ENCODE measurements around the gene SNX25.
"Not testable (repeated sequence)": the region's sequence is repeated elsewhere in the genome, so short reads cannot be mapped to it uniquely, and the experiment has no call there.

Gene SNX25

DNA sequence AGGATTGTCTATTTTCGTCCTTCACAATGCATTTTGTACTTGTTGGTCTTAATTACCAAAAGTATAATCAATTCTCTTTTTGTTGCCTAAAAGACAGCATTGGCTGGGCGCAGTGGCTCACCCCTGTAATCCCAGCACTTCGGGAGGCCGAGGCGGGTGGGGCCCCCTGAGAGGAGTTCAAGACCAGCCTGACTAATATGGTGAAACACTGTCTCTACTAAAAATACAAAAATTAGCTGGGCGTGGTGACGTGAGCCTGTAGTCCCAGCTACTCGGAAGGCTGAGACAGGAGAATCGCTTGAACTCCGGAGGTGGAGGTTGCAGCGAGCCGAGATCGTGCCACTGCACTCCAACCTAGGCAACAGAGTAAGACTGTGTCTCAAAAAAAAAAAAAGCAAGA lies 4.3 kb upstream of the SNX25 start:
- DNase-seq (ENCODE audit: low read depth) = not testable (repeated sequence)

DNA sequence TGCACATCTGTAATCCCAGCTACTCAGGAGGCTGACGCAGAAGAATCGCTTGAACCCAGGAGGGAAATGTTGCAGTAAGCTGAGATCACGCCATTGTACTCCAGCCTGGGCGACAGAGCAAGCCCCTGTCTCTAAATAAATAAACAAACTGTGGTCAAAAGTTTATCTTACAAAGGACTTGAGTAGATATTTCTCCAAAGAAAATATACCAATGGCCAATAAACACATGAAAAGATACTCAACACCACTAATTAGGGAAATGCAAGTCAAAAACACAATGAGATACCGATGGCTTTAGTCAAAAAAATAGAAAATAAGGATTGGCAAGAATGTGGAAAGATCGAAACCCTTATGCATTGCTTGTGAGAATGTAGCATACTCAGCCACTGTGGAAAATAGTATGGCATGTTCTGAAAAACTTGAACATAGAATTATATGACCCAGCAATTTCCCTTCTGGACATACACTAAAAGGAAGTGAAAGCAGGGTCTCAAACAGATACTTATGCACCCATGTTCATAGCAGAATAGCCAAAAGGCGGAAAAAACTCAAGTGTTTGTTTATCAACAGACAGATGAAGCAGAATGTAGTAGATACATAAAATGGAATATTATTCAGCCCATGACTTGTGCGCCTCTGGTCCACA lies 3.6 kb upstream of the SNX25 start:
- DNase-seq (ENCODE audit: low read depth) = no peak

DNA sequence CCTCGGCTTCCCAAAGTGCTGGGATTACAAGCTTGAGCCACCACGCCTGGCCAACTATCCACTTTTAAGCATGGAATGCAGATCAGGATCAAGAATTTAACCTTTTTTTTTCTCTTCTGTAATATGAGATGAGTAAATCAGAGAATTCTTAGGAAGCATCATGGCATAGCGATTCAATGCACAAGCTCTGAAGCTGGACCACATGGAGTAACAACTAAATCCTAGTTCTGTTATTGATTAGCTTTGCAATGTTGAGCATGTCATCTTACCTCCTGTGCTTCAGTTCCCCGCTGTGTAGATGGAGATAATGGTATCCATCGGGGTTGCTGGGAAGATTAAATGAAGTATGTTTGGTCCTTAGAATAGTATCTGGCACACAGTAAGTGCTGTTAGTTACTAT lies 1.9 kb upstream of the SNX25 start:
- no peak for DNase-seq (ENCODE audit: low read depth)

DNA sequence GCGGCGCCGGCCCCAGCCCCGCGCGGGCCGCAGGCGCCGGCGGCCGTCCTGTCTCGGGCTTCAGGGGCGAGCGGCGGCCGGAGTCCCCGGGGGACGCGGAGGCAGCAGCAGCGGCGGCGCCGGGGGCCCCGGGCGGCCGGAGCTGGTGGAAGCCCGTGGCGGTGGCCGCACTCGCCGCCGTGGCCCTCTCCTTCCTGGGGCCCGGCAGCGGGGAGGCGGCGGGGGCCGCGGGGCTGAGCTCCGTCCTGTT lies 379 bp downstream of the SNX25 start:
- not testable (repeated sequence) for DNase-seq (ENCODE audit: low read depth)

DNA sequence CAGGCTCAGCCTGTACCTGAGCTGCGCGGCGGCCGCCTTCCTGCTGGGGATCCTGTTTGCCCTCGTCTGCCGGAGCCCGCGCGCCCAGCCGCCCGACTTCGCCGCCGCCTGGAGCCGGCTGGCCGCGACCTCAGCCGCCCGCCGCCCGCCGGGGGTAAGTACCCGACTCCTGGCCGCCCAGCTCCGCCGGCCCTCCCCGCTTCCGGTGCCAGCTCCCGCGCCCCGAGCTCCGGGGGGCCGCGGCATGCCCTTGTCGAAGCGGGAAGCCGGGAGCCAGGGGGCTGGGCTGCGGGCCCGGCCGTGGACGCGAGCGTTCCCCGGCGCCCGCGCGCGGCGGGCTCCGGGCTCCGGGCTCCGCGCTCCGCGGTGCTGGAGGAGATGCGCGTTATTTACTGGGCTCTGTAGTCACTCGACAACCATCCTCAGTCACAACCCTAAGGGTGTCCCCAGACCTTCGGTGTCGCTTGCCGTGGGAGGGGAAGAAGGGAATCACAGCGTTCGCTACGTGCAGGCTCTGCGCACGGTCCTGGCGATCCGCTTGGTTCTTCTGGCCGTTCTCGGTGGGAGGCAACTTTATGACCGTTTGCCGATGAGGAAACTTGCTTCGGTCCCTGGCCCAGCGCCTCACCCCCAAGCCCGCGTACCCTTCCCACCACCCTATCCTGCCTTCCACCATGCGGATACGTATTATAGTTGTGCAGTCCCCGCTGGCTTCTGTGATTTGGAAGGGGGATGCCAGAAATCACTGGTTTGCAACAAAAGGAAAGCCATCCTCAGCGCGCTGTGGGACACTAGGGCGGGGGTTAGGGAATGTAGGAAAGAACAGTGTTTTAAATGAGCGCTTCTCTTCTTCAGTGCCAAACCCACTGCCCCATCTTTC lies 944 bp downstream of the SNX25 start:
- no peak for DNase-seq (ENCODE audit: low read depth)

DNA sequence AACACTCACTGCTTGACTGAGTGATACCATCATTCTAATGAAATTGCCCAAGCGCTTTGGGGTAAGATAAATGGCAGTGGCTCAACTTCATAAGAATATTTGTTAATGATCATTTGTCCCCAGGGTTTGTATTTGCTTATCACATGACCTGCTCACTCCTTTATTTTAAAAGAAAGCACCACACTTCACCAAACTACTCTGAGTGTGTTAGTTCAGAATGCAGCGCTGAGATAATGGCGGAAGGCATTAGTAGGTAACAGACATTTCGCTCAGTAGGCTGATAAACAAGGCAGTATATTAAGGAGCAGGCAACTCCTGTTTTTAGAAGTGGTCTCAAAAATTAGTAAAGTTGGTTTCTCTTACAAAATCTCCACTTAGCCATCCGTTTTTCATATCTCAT lies 1.6 kb downstream of the SNX25 start:
- no peak for DNase-seq (ENCODE audit: low read depth)

DNA sequence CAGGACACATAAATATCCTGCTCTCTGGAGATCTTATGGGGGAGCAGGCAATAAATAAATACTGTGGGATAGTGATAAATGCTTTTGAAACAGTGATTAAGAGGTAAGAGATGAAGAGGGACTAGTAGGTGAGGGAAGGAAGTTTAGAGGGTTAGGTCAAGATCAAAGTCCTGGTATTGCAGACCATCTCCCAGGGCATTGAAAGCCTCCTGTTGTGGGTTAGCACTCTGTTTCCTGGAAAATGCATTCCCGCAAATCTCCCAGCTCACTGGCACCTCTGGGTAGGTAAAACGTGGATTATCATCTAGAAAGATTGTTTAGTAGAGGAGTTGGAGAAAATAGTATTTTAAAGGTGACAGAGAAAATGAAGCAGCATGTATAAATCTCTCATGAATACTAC lies 2.2 kb downstream of the SNX25 start:
- DNase-seq (ENCODE audit: low read depth) = no peak

DNA sequence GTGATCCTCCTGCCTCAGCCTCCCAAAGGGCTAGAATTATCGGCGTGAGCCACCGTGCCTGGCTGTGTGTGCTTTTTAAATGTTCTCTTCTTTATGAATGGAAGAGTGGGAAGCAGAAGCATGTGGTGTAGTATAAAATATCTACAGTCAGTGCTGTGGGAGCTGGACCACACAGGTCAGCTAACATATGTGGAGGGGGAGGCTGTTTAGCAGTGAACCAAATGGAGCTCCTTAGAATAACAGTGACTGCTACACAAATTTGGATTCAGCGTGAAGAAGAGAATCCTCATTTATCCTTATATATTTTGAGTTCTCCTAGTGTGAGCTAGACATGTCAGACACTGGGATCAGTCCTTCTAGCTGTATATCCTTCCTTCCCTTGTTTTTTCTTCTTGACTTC lies 3.2 kb downstream of the SNX25 start:
- no peak for DNase-seq (ENCODE audit: low read depth)

DNA sequence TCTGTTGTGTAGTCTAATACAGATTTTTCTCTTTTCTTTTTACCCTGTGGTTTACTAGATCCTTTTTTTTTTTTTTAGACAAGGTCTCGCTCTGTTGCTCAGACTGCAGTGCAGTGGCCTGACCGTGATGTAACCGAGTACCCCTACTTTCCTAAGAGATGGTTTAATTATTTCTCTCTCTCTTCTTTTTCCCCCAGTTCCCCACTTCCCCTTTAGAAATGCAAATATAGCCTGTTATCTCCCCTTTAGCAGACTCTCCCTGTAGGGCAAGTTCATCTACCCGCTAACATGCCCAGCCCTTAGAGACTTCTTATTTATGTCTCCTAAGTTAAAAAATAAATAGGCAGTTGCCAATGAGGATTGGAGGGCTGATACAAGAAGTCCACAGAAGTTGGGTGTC lies 4.5 kb downstream of the SNX25 start:
- no peak for DNase-seq (ENCODE audit: low read depth)

DNA sequence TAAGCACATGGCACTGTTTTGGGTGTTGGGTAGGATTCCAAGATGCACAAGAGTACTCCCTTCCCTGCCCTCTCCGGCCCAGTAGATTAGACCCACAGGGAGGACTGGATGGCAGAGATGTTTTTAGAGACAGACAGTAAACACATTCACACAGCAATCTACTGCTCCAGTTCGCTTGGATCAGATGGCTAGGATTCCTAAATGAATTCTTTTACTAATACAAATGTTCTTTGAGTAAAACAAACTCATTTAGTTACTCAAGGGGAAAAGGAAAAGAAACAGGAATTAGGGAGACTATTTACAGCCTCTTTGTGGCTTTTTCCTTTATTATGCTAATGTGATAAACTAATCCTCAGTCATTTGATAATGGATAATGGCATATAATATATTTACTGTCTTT lies 5.9 kb downstream of the SNX25 start:
- no peak for DNase-seq (ENCODE audit: low read depth)

DNA sequence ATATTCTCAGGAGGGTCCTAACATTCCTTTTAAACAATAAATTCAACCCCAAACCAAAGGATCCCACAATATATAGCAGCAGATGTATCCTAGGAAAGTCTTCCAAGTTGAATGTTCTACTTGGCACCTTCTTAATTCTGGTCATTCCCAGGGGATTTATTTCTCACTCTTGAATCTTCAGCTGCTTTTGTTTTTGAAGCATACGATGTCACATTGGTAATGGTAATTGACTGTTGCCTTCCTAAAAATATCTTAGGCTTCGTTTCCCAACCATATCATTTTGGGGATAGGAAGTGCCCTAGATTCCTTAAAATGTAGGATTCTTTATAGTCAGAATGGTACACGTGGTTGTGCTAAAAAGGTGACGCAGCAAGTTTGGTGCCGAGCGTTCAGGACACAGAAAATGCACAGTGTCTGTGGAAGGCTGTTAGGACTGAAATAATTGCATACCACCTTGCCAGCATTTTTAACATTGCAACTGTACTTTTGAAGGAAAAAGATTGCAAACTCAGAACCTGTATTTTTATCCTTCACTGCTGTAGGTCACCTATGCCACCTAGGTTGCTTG lies 8.1 kb downstream of the SNX25 start:
- no peak for DNase-seq (ENCODE audit: low read depth)

DNA sequence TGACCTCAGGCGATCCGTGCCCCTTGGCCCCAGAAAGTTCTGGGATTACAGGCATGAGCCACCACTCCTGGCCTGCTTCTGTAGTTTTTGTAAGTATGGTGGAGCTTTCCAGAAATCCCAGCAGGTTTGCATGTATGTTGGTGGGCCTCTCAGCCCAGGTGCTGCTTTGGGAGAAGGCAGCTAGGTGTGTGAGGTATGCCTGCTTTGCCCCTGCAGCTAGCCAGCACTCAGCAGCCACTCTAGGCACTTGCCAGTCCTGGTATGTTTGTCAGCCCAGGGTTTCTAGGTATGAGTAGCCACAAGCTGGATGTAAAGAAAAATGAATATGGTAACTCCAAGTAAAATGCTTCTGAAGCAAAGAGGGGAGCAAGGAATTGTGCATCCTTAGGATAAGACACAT lies 8.9 kb downstream of the SNX25 start:
- no peak for DNase-seq (ENCODE audit: low read depth)

DNA sequence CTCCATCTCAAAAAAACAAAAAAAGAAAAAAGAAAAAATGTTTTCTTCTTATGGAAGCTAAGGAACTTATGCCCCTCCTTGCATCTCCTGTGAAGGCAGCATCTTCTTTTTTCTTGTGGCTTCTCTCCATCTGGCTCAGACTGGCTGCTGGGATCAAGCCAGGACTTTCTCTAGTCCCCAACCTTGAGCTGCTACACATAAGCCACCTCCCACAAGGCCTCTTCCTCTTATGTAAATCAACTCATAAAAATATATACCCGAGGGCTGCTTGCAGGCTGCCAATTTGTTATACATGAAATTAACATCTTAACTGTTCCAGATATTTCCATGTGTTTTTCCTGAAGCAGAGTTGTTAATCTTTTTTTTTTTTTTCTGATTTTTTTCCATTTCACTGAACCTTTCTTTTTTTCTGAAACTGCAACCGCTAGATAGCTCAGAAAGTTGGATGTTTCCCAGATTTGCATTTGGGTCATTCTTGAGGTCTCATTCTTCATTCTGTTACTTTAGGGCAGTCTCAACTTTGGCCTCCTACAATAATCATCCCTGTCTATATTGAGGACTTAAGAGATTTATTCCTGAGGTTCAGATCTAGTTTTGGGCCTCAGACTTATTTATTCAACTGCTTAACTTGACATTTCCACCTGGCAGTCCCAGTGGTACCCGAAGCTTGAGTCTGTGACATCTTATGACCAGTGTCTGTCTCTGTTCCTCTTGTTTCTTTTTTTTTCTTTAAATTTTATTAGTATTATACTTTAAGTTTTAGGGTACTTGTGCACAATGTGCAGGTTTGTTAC lies 10.3 kb downstream of the SNX25 start:
- no peak for DNase-seq (ENCODE audit: low read depth)

DNA sequence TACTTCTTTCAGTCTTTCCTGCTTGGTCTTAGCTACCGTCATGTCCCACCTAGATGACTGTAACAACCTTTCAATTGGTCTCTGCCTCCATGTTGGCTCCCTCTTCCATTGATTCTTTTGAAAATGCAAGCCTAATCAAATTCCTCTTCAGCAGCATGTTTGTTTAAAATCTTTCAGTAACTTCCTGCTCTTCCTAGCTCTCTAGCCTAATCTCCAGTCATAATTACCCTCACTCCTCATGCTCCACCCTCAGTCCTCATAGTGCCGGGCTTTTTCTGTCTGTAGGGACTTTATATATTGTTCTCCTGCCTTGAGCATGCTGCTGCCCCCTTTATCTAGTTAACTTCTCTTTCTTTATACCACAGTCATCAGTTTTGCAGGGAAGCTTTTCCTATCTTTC lies 12.1 kb downstream of the SNX25 start:
- no peak for DNase-seq (ENCODE audit: low read depth)

DNA sequence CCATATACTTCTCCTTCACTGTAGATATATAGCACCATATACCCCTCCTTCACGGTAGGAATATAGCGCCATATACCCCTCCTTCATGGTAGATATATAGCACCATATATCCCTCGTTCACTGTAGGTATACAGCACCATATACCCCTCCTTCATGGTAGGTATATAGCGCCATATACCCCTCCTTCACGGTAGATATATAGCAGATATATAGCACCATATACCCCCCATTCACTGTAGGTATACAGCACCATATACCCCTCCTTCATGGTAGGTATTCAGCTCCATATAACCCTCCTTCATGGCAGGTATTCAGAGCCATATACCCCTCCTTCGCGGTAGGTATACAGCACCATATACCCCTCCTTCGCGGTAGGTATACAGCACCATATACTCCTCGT lies 12.5 kb downstream of the SNX25 start:
- no peak for DNase-seq (ENCODE audit: low read depth)

DNA sequence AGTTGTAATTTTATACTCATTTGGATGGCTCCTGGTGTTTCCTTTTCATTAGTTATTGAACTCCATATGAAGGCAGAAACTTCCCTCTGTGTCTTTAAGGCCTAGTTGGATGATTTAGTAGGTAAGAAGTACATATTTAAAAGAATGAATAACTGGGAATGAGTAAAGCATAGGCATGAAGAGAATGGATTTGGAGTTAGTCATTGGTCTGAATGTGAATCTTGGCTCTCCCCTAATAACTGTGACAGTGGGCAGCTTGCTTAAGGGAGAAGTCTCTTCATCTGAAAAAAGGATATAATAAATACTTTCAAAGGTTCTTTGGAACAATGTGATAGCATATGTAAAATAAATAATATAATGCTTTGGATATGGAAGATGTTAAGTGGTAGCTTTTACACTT lies 13.2 kb downstream of the SNX25 start:
- no peak for DNase-seq (ENCODE audit: low read depth)

DNA sequence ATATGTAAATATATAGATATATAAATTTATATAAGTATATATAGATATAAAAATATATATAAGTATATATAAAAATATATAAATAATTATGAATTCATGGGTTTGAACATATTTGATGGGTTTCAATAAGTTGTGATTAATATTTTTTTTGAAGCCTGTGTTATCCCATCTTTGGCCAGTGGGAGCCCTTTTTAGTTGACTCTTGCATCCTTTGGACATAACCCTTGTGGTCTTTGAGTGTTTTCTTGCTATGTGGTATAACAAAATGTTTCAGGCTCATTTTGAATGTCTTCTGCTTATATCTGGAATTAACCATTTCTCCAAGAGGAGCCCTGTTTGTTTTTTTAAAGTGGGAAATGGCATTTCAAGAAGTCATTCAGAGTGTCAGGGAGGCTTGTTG lies 15.2 kb downstream of the SNX25 start:
- DNase-seq (ENCODE audit: low read depth) = no peak

DNA sequence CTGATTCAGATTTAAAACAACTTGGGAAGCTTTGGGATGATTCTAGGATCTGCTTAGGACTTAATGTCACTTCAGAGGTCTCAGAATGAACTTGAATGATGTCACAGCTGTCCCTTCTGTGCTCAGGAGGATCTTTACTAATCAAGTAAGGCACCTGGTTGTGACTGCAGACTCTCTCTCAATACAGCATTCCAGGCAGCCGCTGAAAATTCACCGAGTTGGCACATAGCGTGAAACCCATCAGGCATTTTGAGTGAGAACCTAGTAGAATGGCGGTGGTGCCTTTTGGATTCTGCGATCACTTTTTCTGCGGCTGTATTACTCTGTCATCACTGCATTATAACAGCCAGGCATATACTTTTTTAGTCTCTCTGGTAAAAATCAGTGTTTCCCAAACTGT lies 16.5 kb downstream of the SNX25 start:
- no peak for DNase-seq (ENCODE audit: low read depth)

DNA sequence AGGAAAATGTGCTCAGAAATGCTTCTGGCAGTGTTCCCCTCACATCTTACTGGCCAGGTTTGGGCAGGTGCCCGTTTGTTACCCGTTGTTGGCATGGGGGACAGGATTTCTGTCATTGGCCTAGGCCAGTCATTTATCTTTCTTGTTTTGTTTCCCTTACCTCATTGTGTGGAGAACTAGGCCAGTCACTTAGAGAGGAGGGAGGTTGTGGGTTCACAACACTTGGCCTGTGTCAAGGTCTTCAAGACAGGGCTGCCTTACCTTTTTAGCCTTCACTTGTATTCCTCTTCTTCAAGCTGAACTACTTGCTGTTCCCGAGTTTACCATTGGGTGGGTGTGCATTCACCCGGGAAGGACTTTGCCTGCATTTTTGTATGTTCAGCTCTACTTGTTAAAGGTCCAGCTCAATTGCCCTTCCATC lies 17.7 kb downstream of the SNX25 start:
- DNase-seq (ENCODE audit: low read depth) = no peak

DNA sequence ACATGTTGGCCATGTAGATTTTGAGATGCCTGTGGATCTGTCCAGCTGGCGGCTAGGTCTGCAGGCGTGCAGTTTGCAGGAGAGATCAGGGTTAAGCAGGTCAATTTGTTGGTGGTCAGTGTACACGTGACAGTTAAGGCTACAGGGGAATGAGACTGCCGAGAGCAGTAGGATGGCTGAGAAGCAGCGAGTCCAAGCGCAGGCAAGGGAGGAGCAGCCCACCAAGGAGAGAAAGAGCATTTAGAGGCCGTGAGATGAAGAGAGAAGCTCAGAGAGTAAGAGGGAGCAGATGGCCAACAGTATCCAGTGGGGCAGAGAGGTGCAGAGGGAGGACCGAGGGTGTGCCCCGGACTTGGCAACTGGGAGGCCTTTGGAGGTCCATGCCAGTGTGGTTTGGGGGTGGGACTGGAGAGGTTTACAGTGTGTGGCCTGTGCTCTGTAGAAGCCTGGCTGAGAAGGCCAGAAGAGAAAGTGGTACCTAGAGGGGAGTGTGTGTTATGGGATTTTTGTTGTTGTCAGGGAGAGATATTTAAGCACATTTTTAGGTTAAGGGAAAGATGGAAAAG lies 18.4 kb downstream of the SNX25 start:
- no peak for DNase-seq (ENCODE audit: low read depth)

DNA sequence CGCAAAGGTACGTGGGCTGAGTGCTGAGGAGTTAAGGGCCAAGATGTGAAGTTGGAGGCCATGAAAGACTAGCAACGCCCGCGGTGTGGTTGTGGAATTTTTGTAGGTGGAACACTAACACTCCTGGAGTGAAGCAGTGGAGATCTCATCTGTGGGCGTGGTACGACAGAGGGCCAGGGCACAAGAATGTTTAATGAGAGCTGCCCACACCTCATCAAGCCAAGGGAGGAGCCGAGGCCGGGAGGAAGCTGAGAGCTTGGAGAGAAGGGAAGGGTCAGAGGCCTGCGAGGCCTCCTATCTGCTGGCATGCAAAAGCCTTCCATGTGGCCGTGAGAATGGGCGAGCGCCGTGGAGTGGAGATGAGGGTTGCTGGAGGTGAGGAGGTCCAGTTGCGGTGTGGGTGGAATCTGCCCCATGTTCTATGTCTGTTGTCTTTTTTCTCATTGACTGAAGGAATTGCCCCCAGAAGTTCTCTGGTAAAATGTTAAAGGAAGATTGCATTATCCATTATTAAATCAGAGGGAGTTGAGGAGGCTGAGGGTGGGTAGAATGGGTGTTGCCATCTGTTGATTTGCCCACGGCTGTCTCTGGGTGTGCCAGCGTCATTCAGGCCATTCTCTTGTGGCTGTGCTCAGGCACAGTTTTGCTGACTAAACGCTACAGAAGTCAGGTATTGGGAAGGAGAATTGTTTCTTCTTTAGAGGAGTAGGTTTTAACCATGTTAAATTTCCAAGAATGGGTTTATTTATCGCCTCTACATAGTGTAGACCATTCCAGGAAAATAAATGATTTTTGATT lies 19.8 kb downstream of the SNX25 start:
- DNase-seq (ENCODE audit: low read depth) = no peak

DNA sequence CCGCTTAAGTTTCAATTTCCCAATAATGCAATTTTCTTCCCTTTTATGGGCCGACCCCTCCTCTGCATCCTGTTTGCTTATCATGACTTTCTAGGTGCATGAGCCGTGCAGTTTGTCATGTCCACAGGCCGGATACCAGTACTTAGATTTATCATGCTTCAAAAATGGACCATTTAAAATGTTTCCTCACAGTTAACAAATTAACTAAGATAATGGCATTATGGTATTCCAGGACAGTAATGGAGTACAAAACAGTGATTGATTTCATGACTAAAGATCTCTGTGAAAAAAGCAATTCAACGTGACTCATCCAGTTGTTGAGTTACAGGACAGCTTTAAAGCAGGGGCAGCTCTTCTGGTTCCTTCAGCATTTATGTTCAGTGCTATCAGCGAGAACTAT lies 23.0 kb downstream of the SNX25 start:
- DNase-seq (ENCODE audit: low read depth) = no peak
